ENCODE results near the gene ADAMTS17.

GRCh38 chr15:99966815-99967214 is 375.0 kb downstream of the ADAMTS17 start:
- TF ChIP-seq CTCF (IDR thresholded peaks at IDR 0.05; ENCODE audit: low read depth, low read length, missing input control) (no peak), GABPA (IDR thresholded peaks at IDR 0.05 in 1 of 2, conservative IDR thresholded peaks at IDR 0.05 in 1 of 2) (no peak), EGR1 (IDR thresholded peaks at IDR 0.05; ENCODE audit: low read depth in 2 of 2) (no peak), REST (IDR thresholded peaks at IDR 0.05) (no peak), MAX (IDR thresholded peaks at IDR 0.05) (no peak), SP1 (IDR thresholded peaks at IDR 0.05) (no peak), ATF3 (IDR thresholded peaks at IDR 0.05) (no peak), FOXA1 (IDR thresholded peaks at IDR 0.05) (no peak), JUND (IDR thresholded peaks at IDR 0.05) (no peak)
